CD4-positive, alpha-beta T cell treated with Interleukin-15 for 4 hours (primary cell): Measurements from ENCODE around the gene BCL11A.

ENCODE experiments used
- DNase-seq: peaks from one replicate; pipeline ENCODE4 v3.0.0-alpha.2; 2020; ENCODE audit warnings: low spot score

Gene BCL11A

DNA sequence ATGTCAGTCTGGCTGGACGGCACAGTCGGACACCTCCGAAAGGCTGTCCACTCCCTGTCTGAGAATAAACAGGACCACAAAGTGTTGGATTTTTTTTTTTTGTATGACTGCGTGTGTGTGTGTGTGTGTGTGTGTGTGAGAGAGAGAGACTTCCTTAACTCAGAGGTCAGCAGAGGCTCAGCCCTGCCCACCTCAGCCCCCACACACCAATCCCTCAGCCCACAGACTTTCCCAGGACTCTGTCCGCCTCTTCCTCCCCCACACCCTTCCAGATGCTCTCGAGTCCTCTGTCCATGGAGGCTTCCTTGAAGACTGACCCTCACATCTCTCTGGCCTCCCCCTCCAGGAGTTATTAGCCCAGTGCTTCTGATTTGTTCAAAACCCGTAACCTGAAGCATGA is 147.3 kb downstream of the BCL11A start:
- no peak for DNase-seq

DNA sequence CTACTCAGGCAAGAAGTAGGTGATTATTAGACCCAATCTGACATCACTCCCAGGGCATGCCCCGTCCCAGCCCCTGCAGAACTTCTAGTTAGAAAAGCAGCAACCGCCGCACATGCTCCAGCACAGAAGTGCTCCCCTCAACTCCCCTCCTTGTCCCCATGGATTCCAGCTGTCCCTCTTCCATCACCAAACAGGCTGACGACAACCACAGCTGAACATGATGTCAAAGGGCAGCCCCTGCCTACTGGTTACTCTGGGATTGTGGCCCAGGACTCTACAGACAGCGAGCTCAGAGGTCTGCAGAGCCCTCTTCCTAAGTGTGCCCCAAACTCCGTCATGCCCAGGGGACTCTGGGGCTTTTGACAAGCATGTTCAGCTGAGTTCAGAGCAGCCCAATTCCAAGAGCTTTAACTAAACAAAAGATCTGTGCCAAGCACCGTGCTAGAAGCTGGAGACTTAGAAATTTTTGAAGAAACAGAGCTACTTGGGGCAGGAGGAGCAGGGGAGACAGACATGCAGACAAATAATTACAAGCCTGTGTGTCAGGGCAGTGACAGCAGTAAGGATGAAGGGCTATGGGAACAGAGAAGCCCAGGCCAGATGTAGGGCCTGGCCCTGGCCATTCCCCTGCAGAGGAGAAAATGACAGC is 148.1 kb downstream of the BCL11A start:
- DNase-seq: no peak
